OCI-LY7 (cell line): ENCODE results near the gene IGFL3. TPM values are rescaled to one million over a fixed set of nuclear protein-coding genes. Genes with fewer than 3 reads are reported as not detected.

Experiments used
- BruUV-seq: library from RNA; stranded (reverse); fragments of 400-500 nt; replicated peaks from 2 replicates; lab custom pipeline; 2021; lab: Mats Ljungman, UMichigan
- CTCF ChIA-PET: fragments of 300-600 bp; sonication (Branson Sonifier 250); formaldehyde crosslinking; loops from one replicate; lab custom pipeline; 2022; ENCODE audit warnings: antibody characterized with exemption; ENCODE audit not compliant: unreplicated experiment; lab: Charles Lee
- POLR2A ChIA-PET: fragments of 300-600 bp; sonication (Branson Sonifier 250); formaldehyde crosslinking; loops from one replicate; lab custom pipeline; 2022; ENCODE audit warnings: antibody characterized with exemption; lab: Charles Lee
- DNase-seq: peaks from one replicate; pipeline ENCODE4 v3.0.0-alpha.2; 2015; ENCODE audit warnings: low spot score
- H2AFZ ChIP-seq: fragments of 200-600 bp; sonication (generic), shearing (Covaris generic); 2 replicates; pipeline ENCODE4 v1.6.1; 2014; ENCODE audit warnings: mild to moderate bottlenecking, antibody characterized with exemption, low read length, moderate library complexity
- H3K27ac ChIP-seq: fragments of 200-600 bp; sonication (generic); 2 replicates; pipeline ENCODE4 v1.5.1; 2014; ENCODE audit warnings: mixed run types, low read depth, mild to moderate bottlenecking, moderate library complexity, low read length, inconsistent platforms; ENCODE audit not compliant: poor library complexity, severe bottlenecking
- H3K36me3 ChIP-seq: fragments of 200-600 bp; sonication (generic); 2 replicates; pipeline ENCODE4 v1.6.1; 2014; ENCODE audit warnings: mild to moderate bottlenecking, antibody characterized with exemption, low read length, moderate library complexity, mixed read lengths; ENCODE audit not compliant: insufficient read depth
- H3K4me1 ChIP-seq: fragments of 200-600 bp; sonication (generic); 2 replicates; pipeline ENCODE4 v1.5.1; 2014; ENCODE audit warnings: mild to moderate bottlenecking, low read length; ENCODE audit not compliant: insufficient read depth, poor library complexity, severe bottlenecking
- H3K4me2 ChIP-seq: fragments of 200-600 bp; sonication (generic); 2 replicates; pipeline ENCODE4 v1.6.1; 2014; ENCODE audit warnings: mild to moderate bottlenecking, low read length
- H3K4me3 ChIP-seq: fragments of 200-600 bp; sonication (generic); 2 replicates; pipeline ENCODE4 v1.5.1; 2014; ENCODE audit warnings: mild to moderate bottlenecking, low read depth, low read length; ENCODE audit not compliant: poor library complexity, severe bottlenecking
- H3K79me2 ChIP-seq: fragments of 200-600 bp; sonication (generic); 2 replicates; pipeline ENCODE4 v1.6.1; 2016; ENCODE audit warnings: low read depth, mild to moderate bottlenecking, low read length, moderate library complexity, mixed read lengths; ENCODE audit not compliant: insufficient read depth
- H3K9me2 ChIP-seq: fragments of 200-600 bp; sonication (generic); 2 replicates; pipeline ENCODE4 v1.6.1; 2016; ENCODE audit warnings: mild to moderate bottlenecking, low read length, mixed read lengths; ENCODE audit not compliant: insufficient read depth
- H3K9me3 ChIP-seq: fragments of 200-600 bp; sonication (generic); 2 replicates; pipeline ENCODE4 v1.6.1; 2014; ENCODE audit warnings: mild to moderate bottlenecking, mixed run types, low read length, mixed read lengths
- H4K20me1 ChIP-seq: fragments of 200-600 bp; sonication (generic); 2 replicates; pipeline ENCODE4 v1.6.1; 2014; ENCODE audit warnings: mild to moderate bottlenecking, antibody characterized with exemption, low read length, moderate library complexity, mixed read lengths; ENCODE audit not compliant: insufficient read depth
- CTCF ChIP-seq: fragments of 200-600 bp; sonication (generic); conservative IDR thresholded peaks from 2 replicates; pipeline ENCODE4 v1.5.1; 2014; ENCODE audit warnings: mild to moderate bottlenecking, antibody characterized with exemption, low read length, moderate library complexity, mixed read lengths
- EZH2phosphoT487 ChIP-seq: fragments of 200-600 bp; sonication (generic); IDR thresholded peaks from 2 replicates; pipeline ENCODE4 v1.6.1; 2018; ENCODE audit warnings: low read depth, borderline replicate concordance, mild to moderate bottlenecking, mixed run types, antibody characterized with exemption, low read length, moderate library complexity, mixed read lengths
- intact Hi-C: fragments of 100-400 bp; cut with micrococcal nuclease; formaldehyde crosslinking; loops from one replicate; pipeline ENCODE4 v1.10.0; 2022; ENCODE audit not compliant: unreplicated experiment
- total RNA-seq, 2 experiments: library from RNA; depleted of rRNA in 1 of 2; stranded (reverse); fragments of >200 nt in 1 of 2; shearing (Covaris generic) in 1 of 2; gene quantifications; 2 replicates each; pipeline ENCODE4 v1.2.3, GENCODE V29; 2014 to 2022

The IGFL3 gene
- total RNA-seq, 2 experiments from 2014 or later = not detected

DNA sequence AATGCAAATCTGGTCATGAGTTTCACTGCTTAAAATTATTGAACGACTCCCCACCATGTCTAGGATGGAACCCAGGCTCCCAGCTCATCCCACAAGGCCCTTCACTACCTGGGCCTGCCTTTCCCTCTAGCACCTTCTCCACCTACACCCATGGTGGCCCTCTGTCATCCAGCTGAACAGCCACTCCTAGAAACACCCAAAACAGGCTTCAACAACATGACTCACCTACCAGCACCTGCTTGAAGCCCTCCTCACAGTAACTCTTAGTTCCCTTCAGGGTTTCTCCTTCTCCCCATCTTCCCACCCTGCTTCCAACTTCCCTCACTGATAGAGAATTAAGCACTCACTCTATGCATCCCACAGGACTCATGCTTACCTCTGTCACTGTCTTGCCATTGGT lies 16.9 kb upstream of the IGFL3 start:
- no peak overlapping the region for H3K4me2 ChIP-seq
- ChIA-PET CTCF (no interaction called here), POLR2A (no interaction called here)
- no peaks in the 10 kb centered on the region for H3K36me3 ChIP-seq
- no peaks in the 10 kb centered on the region for H3K9me2 ChIP-seq
- H3K4me1 ChIP-seq = no peaks in the 10 kb centered on the region
- no peak for DNase-seq
- no peaks in the 10 kb centered on the region for H3K79me2 ChIP-seq
- no TSS peak for BruUV-seq
- H4K20me1 ChIP-seq = no peaks in the 10 kb centered on the region
- TF ChIP-seq EZH2phosphoT487 (no peak), CTCF (no peak)
- intact Hi-C loops = no loop called here
- H2AFZ ChIP-seq = no peak overlapping the region
- H3K4me3 ChIP-seq = no peak overlapping the region
- no peaks in the 10 kb centered on the region for H3K9me3 ChIP-seq
- no peak overlapping the region for H3K27ac ChIP-seq

- ChIA-PET POLR2A (interaction anchor here (0.6 to 0.8 kb wide), 2 partner anchors 10 to 29 kb away, joined by 3 to 5 read pairs; no protein-coding TSS in a partner anchor), CTCF (no interaction called here)
- Histone ChIP-seq H3K4me1 (no peaks in the 10 kb centered on the region), H3K4me2 (no peak overlapping the region), H3K27ac (no peak overlapping the region), H2AFZ (no peak overlapping the region), H3K79me2 (no peaks in the 10 kb centered on the region), H3K9me2 (no peaks in the 10 kb centered on the region), H3K9me3 (no peaks in the 10 kb centered on the region), H3K36me3 (no peaks in the 10 kb centered on the region), H4K20me1 (no peaks in the 10 kb centered on the region), H3K4me3 (no peak overlapping the region)
- intact Hi-C loops = no loop called here
- no peak for TF ChIP-seq EZH2phosphoT487
- TF ChIP-seq CTCF = no peak
- BruUV-seq = no TSS peak
- no peak for DNase-seq
These were observed 13.5 kb upstream of the IGFL3 start for GRCh38 chr19:46137915-46138473.

- Histone ChIP-seq H3K9me2 (no peaks in the 10 kb centered on the region), H3K27ac (no peak overlapping the region), H3K9me3 (no peaks in the 10 kb centered on the region), H3K4me3 (no peak overlapping the region), H3K36me3 (no peaks in the 10 kb centered on the region), H4K20me1 (no peaks in the 10 kb centered on the region), H3K4me2 (no peak overlapping the region), H3K4me1 (no peaks in the 10 kb centered on the region), H2AFZ (no peak overlapping the region), H3K79me2 (no peaks in the 10 kb centered on the region)
- intact Hi-C loops = no loop called here
- no TSS peak for BruUV-seq
- ChIA-PET POLR2A (no interaction called here), CTCF (no interaction called here)
- TF ChIP-seq CTCF = no peak
- TF ChIP-seq EZH2phosphoT487 = no peak
- DNase-seq = no peak
These were observed 10.0 kb upstream of the IGFL3 start for GRCh38 chr19:46134527-46134926.
